Esophagus muscularis mucosa (tissue), 4 donors: ENCODE results near the gene TP73. TPM values are rescaled to one million over a fixed set of nuclear protein-coding genes. Genes with fewer than 3 reads are reported as not detected.

Source experiments
- DNase-seq: peaks from one replicate; pipeline ENCODE4 v3.0.0-alpha.2; 2017; ENCODE audit errors: extremely low spot score
- H3K27ac ChIP-seq, 4 donors: fragments of 200-600 bp; sonication (generic); replicated peaks in 1 of 4; 1 replicate in 3 of 4; 2 replicates in 1 of 4; pipeline ENCODE4 v1.5.1; 2016 to 2019; ENCODE audit warnings: mild to moderate bottlenecking in 1 of 4
- H3K27me3 ChIP-seq, 4 donors: fragments of 200-600 bp; sonication (generic); one replicate each; pipeline versions ENCODE4 v1.5.1 to v1.6.0; 2016 to 2019
- H3K36me3 ChIP-seq, 4 donors: fragments of 200-600 bp; sonication (generic); one replicate each; pipeline ENCODE4 v1.5.1; 2016 to 2019
- H3K4me1 ChIP-seq, 4 donors: fragments of 200-600 bp; sonication (generic); one replicate each; pipeline ENCODE4 v1.5.1; 2016 to 2019
- H3K4me3 ChIP-seq, 4 donors: fragments of 200-600 bp; sonication (generic); 1 replicate in 2 of 4; 2 replicates in 2 of 4; pipeline ENCODE4 v1.5.1; 2016 to 2019; ENCODE audit warnings: mild to moderate bottlenecking in 4 of 4, moderate library complexity in 1 of 4
- H3K9me3 ChIP-seq, 4 donors: fragments of 200-600 bp; sonication (generic); 1 replicate in 3 of 4; 2 replicates in 1 of 4; pipeline ENCODE4 v1.5.1; 2016 to 2019
- CTCF ChIP-seq, 3 experiments: fragments of 200-600 bp in 2 of 3; fragments of 450-650 bp in 1 of 3; sonication (generic) in 2 of 3; IDR thresholded peaks; one replicate each; pipeline ENCODE4 v1.5.1; 2017 to 2019; ENCODE audit warnings: antibody characterized with exemption in 3 of 3, mild to moderate bottlenecking in 2 of 3, moderate library complexity in 1 of 3
- EP300 ChIP-seq: sonication (generic); formaldehyde crosslinking; IDR thresholded peaks from one replicate; pipeline ENCODE4 v1.6.1; 2017; ENCODE audit warnings: antibody characterized with exemption
- POLR2A ChIP-seq: fragments of 450-650 bp; IDR thresholded peaks from one replicate; pipeline ENCODE4 v1.6.1; 2017; ENCODE audit warnings: antibody characterized with exemption, moderate library complexity, mild to moderate bottlenecking, low read depth
- POLR2AphosphoS5 ChIP-seq, 2 donors: sonication (generic); formaldehyde crosslinking; IDR thresholded peaks; one replicate each; pipeline ENCODE4 v1.6.1; 2017; ENCODE audit warnings: antibody characterized with exemption in 2 of 2
- WGBS: methylation state at CpG from one replicate; pipeline ENCODE4 v1.1.5; 2018; 5-methylcytosine and 5-hydroxymethylcytosine counted together
- intact Hi-C: fragments of 100-400 bp; cut with DNase I; formaldehyde crosslinking; loops from one replicate; pipeline ENCODE4 v1.15.1; 2023
- total RNA-seq, 4 donors: library from RNA; depleted of rRNA; stranded (reverse); fragments of >200 nt; gene quantifications; one replicate each; pipeline versions ENCODE4 v1.1.0 to v1.2.1, GENCODE V29; 2016

TP73 gene
- total RNA-seq, 4 donors from 2014 or later, result not detected

DNA sequence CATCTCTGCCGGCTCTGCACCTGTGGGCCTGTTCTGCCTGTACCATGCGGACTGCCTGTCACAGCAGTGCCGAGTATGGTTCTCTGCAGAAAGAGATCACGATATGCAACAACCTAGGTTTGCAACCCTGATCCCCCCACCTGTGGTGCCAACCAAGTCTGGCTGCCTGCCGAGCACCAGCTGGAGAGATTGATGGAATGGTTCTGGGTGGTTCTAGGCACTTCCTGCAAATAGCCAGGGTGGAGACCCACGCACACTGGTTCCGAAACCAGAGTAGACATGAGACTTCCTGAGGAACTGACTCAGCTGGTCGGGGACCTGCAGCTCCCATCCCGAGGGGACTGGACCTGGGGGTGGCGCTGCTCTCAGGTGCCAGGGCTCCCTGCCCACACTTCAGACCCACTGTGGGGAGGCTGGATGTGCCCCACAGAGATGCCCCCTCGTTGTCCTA, 22.1 kb upstream of the TP73 start:
- no peaks in the 10 kb centered on the region for H3K27me3 ChIP-seq
- TF ChIP-seq CTCF (IDR thresholded peaks at IDR 0.05) (no peak), POLR2AphosphoS5 (IDR thresholded peaks at IDR 0.05) (no peak), POLR2A (no peak), EP300 (no peak)
- no peak overlapping the region for H3K27ac ChIP-seq
- no peak overlapping the region for H3K4me3 ChIP-seq
- intact Hi-C loops, result no loop called here
- peaks cover 11 to 16% (median 12%) of the 10 kb centered on the region in 4 donors for H3K4me1 ChIP-seq
- DNase-seq, result no peak
- 84% methylated on average over 5 of the region's 11 CpGs for WGBS
- peaks cover 41 to 85% (median 80%) of the 10 kb centered on the region in 4 donors for H3K36me3 ChIP-seq
- H3K9me3 ChIP-seq, result no peaks in the 10 kb centered on the region

- TF ChIP-seq CTCF (IDR thresholded peaks at IDR 0.05), result no peak
- Histone ChIP-seq H3K4me3 (no peak overlapping the region), H3K36me3 (peaks cover 48 to 93% (median 87%) of the 10 kb centered on the region in 4 donors), H3K9me3 (no peaks in the 10 kb centered on the region), H3K27me3 (no peaks in the 10 kb centered on the region), H3K4me1 (peaks cover 5 to 9% (median 6%) of the 10 kb centered on the region in 4 donors), H3K27ac (no peak overlapping the region)
- no peak for DNase-seq
- WGBS, result 85% methylated on average over 8 of the region's 9 CpGs
- intact Hi-C loops, result no loop called here
Observed at GRCh38 chr1:3630914-3631313, 21.4 kb upstream of the TP73 start.

DNA sequence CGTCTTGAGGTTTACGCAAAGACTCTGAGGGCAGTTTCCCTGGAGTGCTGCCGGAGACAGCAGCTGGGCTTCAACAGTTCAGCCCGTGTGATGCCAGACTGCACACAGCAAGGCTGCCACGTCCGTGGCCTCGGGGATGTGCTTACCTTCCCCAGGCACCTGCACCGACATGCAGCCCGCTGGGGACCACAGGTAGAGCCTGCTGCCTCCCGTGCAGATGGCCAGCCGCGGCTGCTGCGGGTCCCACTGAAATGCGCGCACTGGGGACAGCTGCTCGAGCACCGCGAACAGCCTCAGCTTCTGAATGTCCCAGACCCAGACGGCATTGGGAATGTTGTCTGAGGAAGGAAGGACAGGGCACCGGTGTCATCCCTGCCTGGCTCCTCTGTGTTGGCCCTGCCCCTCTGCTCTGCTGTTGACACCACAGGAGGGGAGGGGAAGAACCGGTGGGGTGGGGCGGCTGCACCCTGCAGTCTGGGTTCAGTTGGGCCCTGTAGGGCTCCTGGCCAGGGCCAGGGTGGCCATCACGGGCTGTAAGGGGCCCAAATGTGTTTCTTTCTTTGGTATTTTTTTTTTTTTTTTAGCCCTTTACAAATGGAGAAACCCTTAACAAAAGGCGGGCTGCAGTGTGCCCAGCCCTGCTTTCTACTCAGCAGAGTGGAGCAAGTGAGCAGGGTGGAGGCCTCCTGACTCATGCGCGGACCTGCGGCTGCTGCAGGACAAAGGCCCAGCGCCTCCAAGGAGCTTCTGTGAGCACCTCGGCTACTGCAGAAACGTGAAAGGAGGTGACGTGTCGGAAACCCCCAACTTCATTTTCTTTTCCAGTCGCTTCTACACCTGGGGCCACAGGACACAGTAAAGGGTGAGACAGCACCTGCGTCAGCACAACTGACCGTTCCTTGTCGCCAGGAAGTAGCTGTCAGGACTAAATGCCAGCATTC, 20.7 kb upstream of the TP73 start:
- Histone ChIP-seq H3K4me3 (no peak overlapping the region), H3K9me3 (no peaks in the 10 kb centered on the region), H3K27me3 (no peaks in the 10 kb centered on the region), H3K4me1 (peaks cover 0 to 2% (median 0%) of the 10 kb centered on the region in 4 donors), H3K27ac (no peak overlapping the region), H3K36me3 (peaks cover 54 to 99% (median 94%) of the 10 kb centered on the region in 4 donors)
- intact Hi-C loops, result no loop called here
- TF ChIP-seq POLR2AphosphoS5 (IDR thresholded peaks at IDR 0.05) (no peak), POLR2A (no peak), CTCF (IDR thresholded peaks at IDR 0.05) (no peak), EP300 (no peak)
- WGBS, result 88% methylated on average over 26 of the region's 36 CpGs
- DNase-seq, result no peak

DNA sequence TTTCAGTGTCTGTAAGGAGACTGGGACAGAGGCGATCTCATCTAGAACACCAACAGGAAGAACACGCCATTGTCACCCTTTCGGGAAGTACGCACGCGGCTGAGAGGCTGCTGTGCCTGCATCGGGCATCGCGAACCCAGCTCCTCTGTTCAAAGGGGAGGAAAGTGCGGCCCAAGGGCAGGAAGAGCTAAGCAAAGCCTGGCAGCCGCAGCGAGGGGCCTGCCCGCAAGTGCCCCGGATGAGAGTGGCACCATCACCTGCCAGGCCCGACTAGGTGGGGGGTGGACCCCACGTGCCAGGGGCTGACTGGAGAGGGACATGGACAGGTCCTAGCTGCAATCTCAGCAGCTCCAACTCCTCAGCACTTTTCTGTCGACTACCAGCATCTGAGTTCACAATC, 20.0 kb upstream of the TP73 start:
- Histone ChIP-seq H3K27me3 (no peaks in the 10 kb centered on the region), H3K9me3 (no peaks in the 10 kb centered on the region), H3K4me1 (no peaks in the 10 kb centered on the region), H3K27ac (no peak overlapping the region), H3K36me3 (peaks cover 58 to 100% (median 100%) of the 10 kb centered on the region in 4 donors), H3K4me3 (no peak overlapping the region)
- TF ChIP-seq POLR2A (no peak), CTCF (IDR thresholded peaks at IDR 0.05) (no peak), POLR2AphosphoS5 (IDR thresholded peaks at IDR 0.05) (no peak), EP300 (no peak)
- intact Hi-C loops, result no loop called here
- WGBS, result 97% methylated on average over 16 of the region's 17 CpGs
- no peak for DNase-seq
